Posterior vena cava (tissue), 2 donors: ENCODE data around the gene PRPH. TPM values are rescaled to one million over a fixed set of nuclear protein-coding genes. Genes with fewer than 3 reads are reported as not detected.
"Not testable (repeated sequence)": the region's sequence is repeated elsewhere in the genome, so short reads cannot be mapped to it uniquely, and the experiment has no call there.

Source experiments
- DNase-seq: peaks from one replicate; pipeline ENCODE4 v3.0.0-alpha.2; 2020; ENCODE audit warnings: low spot score
- intact Hi-C, 2 donors: fragments of 100-400 bp; cut with DNase I; formaldehyde crosslinking; loops; one replicate each; pipeline versions ENCODE4 v1.14.1 to v1.14.2; 2022 to 2023
- long read RNA-seq, 2 donors: library from polyadenylated mRNA; unstranded; transcript quantifications; one replicate each; pipeline ENCODE4 v2.0.0, GENCODE V29; 2020 to 2021
- total RNA-seq, 2 donors: library from RNA; stranded (reverse); fragmentation: NEBNext Ultra II Directional; extraction: Animal tissue kit (Norgen Biotek cat#: 25700); gene quantifications; one replicate each; pipeline ENCODE4 v1.2.1, GENCODE V29; 2021
- donor health status: DM: yes; HTN: yes; CAD: no.
- donor health status: DM: yes; HTN: yes; CAD: no.

The PRPH gene
- total RNA-seq: under 1 TPM; 0.32 to 0.67 TPM
- long read RNA-seq, donor 1: 0 reads
- long read RNA-seq, donor 2: 0 reads

GRCh38 chr12:49295082-49295936, at the start of gene PRPH:
Gene PRPH, plus strand, starts transcription at chr12:49295147. Its CDS starts 54 bp downstream, at chr12:49295201.
- intact Hi-C loops: loop anchor here (5.0 kb wide), 2 partner anchors 42 to 52 kb away; partner anchors contain the start of genes C1QL4 (in 1 of the 2) and DNAJC22 (in 1 of the 2)
- no peak for DNase-seq

- intact Hi-C loops: no loop called here
- DNase-seq: no peak
Observed at GRCh38 chr12:49251357-49251756, 43.6 kb upstream of the PRPH start.

- intact Hi-C loops: no loop called here
- DNase-seq: no peak
Observed at GRCh38 chr12:49253033-49253623, 41.8 kb upstream of the PRPH start.

- intact Hi-C loops, DNase-seq: not testable (repeated sequence)
Observed at GRCh38 chr12:49255456-49255855, 39.5 kb upstream of the PRPH start.

GRCh38 chr12:49255857-49256637, 38.9 kb upstream of the PRPH start:
- DNase-seq: peak; percentile 25
- intact Hi-C loops: no loop called here

- DNase-seq: peak; percentile 3
- intact Hi-C loops: not testable (repeated sequence)
Observed at GRCh38 chr12:49257508-49258184, 37.3 kb upstream of the PRPH start.

GRCh38 chr12:49259452-49259851, 35.5 kb upstream of the PRPH start:
- no peak for DNase-seq
- intact Hi-C loops: no loop called here

GRCh38 chr12:49260166-49260565, 34.8 kb upstream of the PRPH start:
- no peak for DNase-seq
- intact Hi-C loops: no loop called here

GRCh38 chr12:49260571-49261363, 34.2 kb upstream of the PRPH start:
- intact Hi-C loops: no loop called here
- peak; percentile 28 for DNase-seq

GRCh38 chr12:49261721-49262120, 33.2 kb upstream of the PRPH start:
- intact Hi-C loops: no loop called here
- DNase-seq: no peak

- peak; percentile 38 for DNase-seq
- intact Hi-C loops: no loop called here
Observed at GRCh38 chr12:49263400-49263763, 31.6 kb upstream of the PRPH start.

GRCh38 chr12:49264466-49264872, 30.5 kb upstream of the PRPH start:
- intact Hi-C loops: no loop called here
- DNase-seq: no peak

- peak; percentile 98 for DNase-seq
- intact Hi-C loops: no loop called here
Observed at GRCh38 chr12:49264873-49265792, 29.8 kb upstream of the PRPH start, which contains the start of gene TUBA1C. Gene TUBA1C, plus strand, starts transcription at chr12:49265082. Its CDS starts 100 bp downstream, at chr12:49265182.

- intact Hi-C loops, DNase-seq: not testable (repeated sequence)
Observed at GRCh38 chr12:49269191-49269590, 25.8 kb upstream of the PRPH start.

- intact Hi-C loops: no loop called here
- DNase-seq: no peak
Observed at GRCh38 chr12:49272790-49273725, 21.9 kb upstream of the PRPH start.

GRCh38 chr12:49273726-49274395, 21.1 kb upstream of the PRPH start:
- peak; percentile 40 for DNase-seq
- intact Hi-C loops: no loop called here
